ENCODE measurements around the gene TPH1.

GRCh38 chr11:18067372-18067771 is 21.3 kb upstream of the TPH1 start:
- TF ChIP-seq BRCA1 (IDR thresholded peaks at IDR 0.05) (no peak), BRCA1 (CRISPR knock-in tag; IDR thresholded peaks at IDR 0.05) (no peak), CHCHD3 (CRISPR knock-in tag; IDR thresholded peaks at IDR 0.05) (no peak)
